Measurements from ENCODE around the gene GRM4. TPM values are rescaled to one million over a fixed set of nuclear protein-coding genes. Genes with fewer than 3 reads are reported as not detected.

The GRM4 gene
- total RNA-seq, 2 donors from 2014 or later, result 0.07 TPM; not detected in 1

- Histone ChIP-seq H3K4me3 (no peak overlapping the region), H3K27ac (no peak overlapping the region), H3K4me1 (peaks cover 2% of the 10 kb centered on the region), H3K27me3 (no peaks in the 10 kb centered on the region), H3K36me3 (no peaks in the 10 kb centered on the region), H3K9me3 (no peaks in the 10 kb centered on the region), H3K9ac (ENCODE audit: low read depth in 2 of 2, low read length in 2 of 2) (no peak overlapping the region)
- intact Hi-C loops (cut with DNase I), result no loop called here
- TF ChIP-seq, protein P1, sequence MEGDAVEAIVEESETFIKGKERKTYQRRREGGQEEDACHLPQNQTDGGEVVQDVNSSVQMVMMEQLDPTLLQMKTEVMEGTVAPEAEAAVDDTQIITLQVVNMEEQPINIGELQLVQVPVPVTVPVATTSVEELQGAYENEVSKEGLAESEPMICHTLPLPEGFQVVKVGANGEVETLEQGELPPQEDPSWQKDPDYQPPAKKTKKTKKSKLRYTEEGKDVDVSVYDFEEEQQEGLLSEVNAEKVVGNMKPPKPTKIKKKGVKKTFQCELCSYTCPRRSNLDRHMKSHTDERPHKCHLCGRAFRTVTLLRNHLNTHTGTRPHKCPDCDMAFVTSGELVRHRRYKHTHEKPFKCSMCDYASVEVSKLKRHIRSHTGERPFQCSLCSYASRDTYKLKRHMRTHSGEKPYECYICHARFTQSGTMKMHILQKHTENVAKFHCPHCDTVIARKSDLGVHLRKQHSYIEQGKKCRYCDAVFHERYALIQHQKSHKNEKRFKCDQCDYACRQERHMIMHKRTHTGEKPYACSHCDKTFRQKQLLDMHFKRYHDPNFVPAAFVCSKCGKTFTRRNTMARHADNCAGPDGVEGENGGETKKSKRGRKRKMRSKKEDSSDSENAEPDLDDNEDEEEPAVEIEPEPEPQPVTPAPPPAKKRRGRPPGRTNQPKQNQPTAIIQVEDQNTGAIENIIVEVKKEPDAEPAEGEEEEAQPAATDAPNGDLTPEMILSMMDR (IDR thresholded peaks at IDR 0.05), result no peak
- no peak for DNase-seq
Observed at GRCh38 chr6:34000281-34000680, 145.6 kb downstream of the GRM4 start.

DNA sequence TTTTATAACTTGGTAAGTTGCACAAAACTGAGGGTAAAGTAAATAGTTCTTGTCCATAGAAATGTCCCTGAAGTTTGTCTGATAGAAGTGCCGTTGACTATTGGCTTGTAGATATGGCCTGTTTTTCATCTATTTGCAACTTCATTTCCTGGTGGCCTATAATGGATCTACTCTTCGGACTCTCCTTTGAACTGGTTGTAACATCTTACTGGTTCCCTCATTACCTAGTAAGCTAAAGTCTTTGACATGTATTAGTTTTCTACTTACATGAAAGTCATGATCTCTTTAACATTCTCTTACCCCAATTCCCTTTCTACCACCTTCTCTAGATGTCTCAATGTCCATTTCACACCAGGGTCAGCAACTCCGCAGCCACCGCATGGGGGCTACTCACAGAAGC, 146.3 kb downstream of the GRM4 start:
- H3K27ac ChIP-seq, result no peak overlapping the region
- TF ChIP-seq, protein P1 (IDR thresholded peaks at IDR 0.05), result no peak
- no peak overlapping the region for H3K9ac ChIP-seq (ENCODE audit: low read depth in 2 of 2, low read length in 2 of 2)
- no peaks in the 10 kb centered on the region for H3K9me3 ChIP-seq
- H3K4me3 ChIP-seq, result no peak overlapping the region
- no peak for DNase-seq
- intact Hi-C loops (cut with DNase I), result no loop called here
- no peaks in the 10 kb centered on the region for H3K27me3 ChIP-seq
- no peaks in the 10 kb centered on the region for H3K36me3 ChIP-seq
- H3K4me1 ChIP-seq, result peaks cover 4% of the 10 kb centered on the region

GRCh38 chr6:33998660-33999059, 147.2 kb downstream of the GRM4 start:
- Histone ChIP-seq H3K27ac (no peak overlapping the region), H3K4me3 (no peak overlapping the region), H3K4me1 (peaks cover 4% of the 10 kb centered on the region), H3K9me3 (no peaks in the 10 kb centered on the region), H3K36me3 (no peaks in the 10 kb centered on the region), H3K27me3 (no peaks in the 10 kb centered on the region), H3K9ac (ENCODE audit: low read depth in 2 of 2, low read length in 2 of 2) (no peak overlapping the region)
- intact Hi-C loops (cut with DNase I), result no loop called here
- TF ChIP-seq, protein P1 (IDR thresholded peaks at IDR 0.05), result no peak
- DNase-seq, result no peak

GRCh38 chr6:33997265-33997664, 148.6 kb downstream of the GRM4 start:
- no peak overlapping the region for H3K9ac ChIP-seq (ENCODE audit: low read depth in 2 of 2, low read length in 2 of 2)
- H3K9me3 ChIP-seq, result no peaks in the 10 kb centered on the region
- no peak overlapping the region for H3K4me3 ChIP-seq
- DNase-seq, result no peak
- intact Hi-C loops (cut with DNase I), result no loop called here
- H3K27me3 ChIP-seq, result no peaks in the 10 kb centered on the region
- TF ChIP-seq, protein P1 (IDR thresholded peaks at IDR 0.05), result no peak
- no peak overlapping the region for H3K27ac ChIP-seq
- no peaks in the 10 kb centered on the region for H3K36me3 ChIP-seq
- H3K4me1 ChIP-seq, result peaks cover 4% of the 10 kb centered on the region

GRCh38 chr6:33996120-33996475, 149.8 kb downstream of the GRM4 start:
- intact Hi-C loops (cut with DNase I), result no loop called here
- Histone ChIP-seq H3K27ac (no peak overlapping the region), H3K36me3 (no peaks in the 10 kb centered on the region)

More at GRCh38 chr6:33996120-33996475, 149.8 kb downstream of the GRM4 start:
- H3K9ac ChIP-seq (ENCODE audit: low read depth in 2 of 2, low read length in 2 of 2), result no peak overlapping the region
- no peak overlapping the region for H3K4me3 ChIP-seq
- no peak for DNase-seq
- H3K9me3 ChIP-seq, result no peaks in the 10 kb centered on the region
- no peaks in the 10 kb centered on the region for H3K27me3 ChIP-seq
- peaks cover 4% of the 10 kb centered on the region for H3K4me1 ChIP-seq
- TF ChIP-seq, protein P1 (IDR thresholded peaks at IDR 0.05), result no peak

All from colonic mucosa (tissue), 4 donors.